Measurements from ENCODE around the gene SIPA1.
A peak's percentile ranks its signal among the peaks of the same experiment; 100 is the strongest.

The SIPA1 gene

DNA sequence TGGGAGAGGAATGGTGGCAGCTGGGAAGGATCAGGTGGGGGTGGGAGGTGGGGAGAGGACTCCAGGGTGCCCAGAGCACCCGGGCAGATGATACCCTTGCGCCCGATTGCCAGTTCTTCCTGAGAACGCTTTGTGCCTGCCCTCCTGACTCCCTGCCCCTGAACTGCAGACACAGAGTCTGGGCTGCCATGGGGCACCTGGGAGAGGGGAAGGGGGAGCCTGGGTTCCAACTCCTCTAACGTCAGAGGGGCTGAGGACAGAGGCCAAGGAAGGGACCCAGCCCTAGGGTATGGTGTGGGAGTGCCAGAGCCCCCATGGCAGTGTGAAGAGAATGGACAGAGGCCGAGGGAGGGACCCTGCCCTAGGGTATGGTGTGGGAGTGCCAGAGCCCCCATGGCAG lies 41.4 kb upstream of the SIPA1 start:
- H3K9me3 ChIP-seq (ENCODE audit: control insufficient read depth, low read length), result no peaks in the 10 kb centered on the region
- peaks cover 13% of the 10 kb centered on the region for H3K4me1 ChIP-seq (ENCODE audit: control insufficient read depth, insufficient read depth, low read length)
- no peak overlapping the region for H3K9ac ChIP-seq (ENCODE audit: low read length)
- no peak overlapping the region for H3K4me3 ChIP-seq (ENCODE audit: low read length)
- peaks cover 18% of the 10 kb centered on the region for H3K36me3 ChIP-seq (ENCODE audit: control insufficient read depth, insufficient read depth, low read length, severe bottlenecking)
- H3K27me3 ChIP-seq (replicated peaks; ENCODE audit: control insufficient read depth, insufficient read depth, low read length), result no peaks in the 10 kb centered on the region
- DNase-seq (ENCODE audit: low read depth), result no peak

DNA sequence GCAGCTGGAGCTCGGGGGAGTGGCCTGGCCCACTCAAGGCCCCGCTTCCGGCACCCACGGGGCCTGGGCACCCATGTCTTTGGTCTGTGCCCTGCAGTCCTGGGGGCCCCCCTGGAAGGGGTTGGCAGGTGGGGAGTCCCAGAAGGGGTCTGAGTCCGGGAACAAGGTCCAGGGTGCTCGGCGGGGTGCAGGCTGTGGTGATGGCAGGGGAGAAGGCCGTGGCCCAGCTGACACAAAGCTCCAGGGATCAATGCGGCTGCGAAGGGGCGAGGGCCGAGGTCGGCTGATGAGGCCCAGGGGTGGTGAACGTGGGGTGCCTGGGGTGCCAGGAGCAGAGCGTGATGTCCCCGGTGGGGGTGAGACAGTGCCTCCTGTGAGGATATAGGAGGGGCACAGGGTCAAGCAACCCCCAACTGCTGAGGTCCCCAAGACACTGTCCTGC lies 39.6 kb upstream of the SIPA1 start:
- no peak for DNase-seq (ENCODE audit: low read depth)
- no peak overlapping the region for H3K9ac ChIP-seq (ENCODE audit: low read length)

GRCh38 chr11:65599216-65599954 lies 38.5 kb upstream of the SIPA1 start:
- Histone ChIP-seq H3K36me3 (ENCODE audit: control insufficient read depth, insufficient read depth, low read length, severe bottlenecking) (peaks cover 32% of the 10 kb centered on the region), H3K27me3 (replicated peaks; ENCODE audit: control insufficient read depth, insufficient read depth, low read length) (no peaks in the 10 kb centered on the region), H3K4me1 (ENCODE audit: control insufficient read depth, insufficient read depth, low read length) (peaks cover 13% of the 10 kb centered on the region), H3K4me3 (ENCODE audit: low read length) (no peak overlapping the region), H3K9ac (ENCODE audit: low read length) (no peak overlapping the region), H3K9me3 (ENCODE audit: control insufficient read depth, low read length) (no peaks in the 10 kb centered on the region)
- no peak for DNase-seq (ENCODE audit: low read depth)

More for the DNA sequence above, 39.6 kb upstream of the SIPA1 start:
- Histone ChIP-seq H3K9me3 (ENCODE audit: control insufficient read depth, low read length) (no peaks in the 10 kb centered on the region), H3K4me3 (ENCODE audit: low read length) (no peak overlapping the region), H3K27me3 (replicated peaks; ENCODE audit: control insufficient read depth, insufficient read depth, low read length) (no peaks in the 10 kb centered on the region), H3K4me1 (ENCODE audit: control insufficient read depth, insufficient read depth, low read length) (peaks cover 13% of the 10 kb centered on the region), H3K36me3 (ENCODE audit: control insufficient read depth, insufficient read depth, low read length, severe bottlenecking) (peaks cover 23% of the 10 kb centered on the region)

- Histone ChIP-seq H3K4me1 (ENCODE audit: control insufficient read depth, insufficient read depth, low read length) (peaks cover 12% of the 10 kb centered on the region), H3K4me3 (ENCODE audit: low read length) (no peak overlapping the region), H3K36me3 (ENCODE audit: control insufficient read depth, insufficient read depth, low read length, severe bottlenecking) (peaks cover 38% of the 10 kb centered on the region), H3K9ac (ENCODE audit: low read length) (no peak overlapping the region), H3K27me3 (replicated peaks; ENCODE audit: control insufficient read depth, insufficient read depth, low read length) (no peaks in the 10 kb centered on the region), H3K9me3 (ENCODE audit: control insufficient read depth, low read length) (no peaks in the 10 kb centered on the region)
- no peak for DNase-seq (ENCODE audit: low read depth)
Measured at GRCh38 chr11:65599955-65600246, 38.0 kb upstream of the SIPA1 start.

DNA sequence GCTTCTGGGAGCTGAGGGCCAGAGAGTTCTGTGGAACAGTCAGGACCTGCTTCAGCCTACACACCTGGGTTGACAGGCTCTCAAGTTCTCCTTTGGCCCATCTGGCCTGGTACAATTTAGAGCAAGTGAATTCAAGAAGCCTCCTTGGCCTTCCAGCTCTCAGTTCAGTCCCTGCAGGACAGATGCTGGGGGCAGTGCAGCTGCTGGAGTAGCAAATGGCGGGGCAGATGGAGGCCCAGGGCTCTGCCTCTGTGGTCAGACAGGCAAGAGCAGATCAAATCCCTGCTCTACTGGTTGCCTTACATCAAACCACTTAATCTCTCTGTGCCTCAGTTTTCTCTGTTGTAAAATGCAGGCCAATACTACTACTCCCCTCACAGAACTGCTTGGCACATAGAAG lies 33.6 kb upstream of the SIPA1 start:
- Histone ChIP-seq H3K27me3 (replicated peaks; ENCODE audit: control insufficient read depth, insufficient read depth, low read length) (no peaks in the 10 kb centered on the region), H3K36me3 (ENCODE audit: control insufficient read depth, insufficient read depth, low read length, severe bottlenecking) (peaks cover 33% of the 10 kb centered on the region), H3K9me3 (ENCODE audit: control insufficient read depth, low read length) (no peaks in the 10 kb centered on the region), H3K9ac (ENCODE audit: low read length) (no peak overlapping the region), H3K4me1 (ENCODE audit: control insufficient read depth, insufficient read depth, low read length) (peaks cover 17% of the 10 kb centered on the region), H3K4me3 (ENCODE audit: low read length) (no peak overlapping the region)
- no peak for DNase-seq (ENCODE audit: low read depth)

GRCh38 chr11:65606876-65607613 lies 30.9 kb upstream of the SIPA1 start:
- H3K4me1 ChIP-seq (ENCODE audit: control insufficient read depth, insufficient read depth, low read length), result peaks cover 39% of the 10 kb centered on the region
- H3K27me3 ChIP-seq (replicated peaks; ENCODE audit: control insufficient read depth, insufficient read depth, low read length), result no peaks in the 10 kb centered on the region
- peak overlapping the region; percentile 69 for H3K4me3 ChIP-seq (ENCODE audit: low read length)
- H3K9me3 ChIP-seq (ENCODE audit: control insufficient read depth, low read length), result no peaks in the 10 kb centered on the region
- peak; percentile 98 for DNase-seq (ENCODE audit: low read depth)
- H3K36me3 ChIP-seq (ENCODE audit: control insufficient read depth, insufficient read depth, low read length, severe bottlenecking), result peaks cover 33% of the 10 kb centered on the region
- H3K9ac ChIP-seq (ENCODE audit: low read length), result no peak overlapping the region

- no peak overlapping the region for H3K9ac ChIP-seq (ENCODE audit: low read length)
- H3K36me3 ChIP-seq (ENCODE audit: control insufficient read depth, insufficient read depth, low read length, severe bottlenecking), result peaks cover 33% of the 10 kb centered on the region
- H3K9me3 ChIP-seq (ENCODE audit: control insufficient read depth, low read length), result no peaks in the 10 kb centered on the region
- peak overlapping the region; percentile 69 for H3K4me3 ChIP-seq (ENCODE audit: low read length)
- H3K4me1 ChIP-seq (ENCODE audit: control insufficient read depth, insufficient read depth, low read length), result peaks cover 47% of the 10 kb centered on the region
- DNase-seq (ENCODE audit: low read depth), result no peak
- no peaks in the 10 kb centered on the region for H3K27me3 ChIP-seq (replicated peaks; ENCODE audit: control insufficient read depth, insufficient read depth, low read length)
Measured at GRCh38 chr11:65607614-65608426, 30.1 kb upstream of the SIPA1 start.

DNA sequence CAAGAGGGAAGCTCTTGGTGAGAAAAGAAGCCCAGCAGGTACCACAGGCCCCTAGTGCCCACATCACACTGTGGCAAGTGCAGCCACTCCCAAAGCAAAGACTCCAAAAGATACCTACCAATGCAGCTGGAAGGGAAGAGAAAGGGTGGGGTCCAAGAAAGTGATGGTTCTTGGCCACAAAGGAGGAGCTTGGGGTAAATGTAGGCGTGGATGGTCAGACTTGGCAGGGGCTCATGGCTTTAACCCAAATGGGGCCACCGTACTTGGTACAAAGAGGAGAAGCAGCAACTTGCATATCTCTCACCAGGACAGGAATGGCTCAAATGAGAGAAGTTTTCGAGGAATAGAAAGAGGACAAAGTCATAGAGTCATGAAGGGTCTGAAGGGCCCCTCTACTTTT lies 28.7 kb upstream of the SIPA1 start:
- H3K9me3 ChIP-seq (ENCODE audit: control insufficient read depth, low read length), result no peaks in the 10 kb centered on the region
- H3K4me3 ChIP-seq (ENCODE audit: low read length), result no peak overlapping the region
- peaks cover 52% of the 10 kb centered on the region for H3K4me1 ChIP-seq (ENCODE audit: control insufficient read depth, insufficient read depth, low read length)
- H3K36me3 ChIP-seq (ENCODE audit: control insufficient read depth, insufficient read depth, low read length, severe bottlenecking), result peaks cover 20% of the 10 kb centered on the region
- DNase-seq (ENCODE audit: low read depth), result no peak
- no peaks in the 10 kb centered on the region for H3K27me3 ChIP-seq (replicated peaks; ENCODE audit: control insufficient read depth, insufficient read depth, low read length)
- H3K9ac ChIP-seq (ENCODE audit: low read length), result peak overlapping the region; percentile 34

GRCh38 chr11:65609665-65610064 lies 28.2 kb upstream of the SIPA1 start:
- no peak for DNase-seq (ENCODE audit: low read depth)
- H3K9me3 ChIP-seq (ENCODE audit: control insufficient read depth, low read length), result no peaks in the 10 kb centered on the region
- no peak overlapping the region for H3K4me3 ChIP-seq (ENCODE audit: low read length)
- peak overlapping the region; percentile 34 for H3K9ac ChIP-seq (ENCODE audit: low read length)
- peaks cover 16% of the 10 kb centered on the region for H3K36me3 ChIP-seq (ENCODE audit: control insufficient read depth, insufficient read depth, low read length, severe bottlenecking)
- no peaks in the 10 kb centered on the region for H3K27me3 ChIP-seq (replicated peaks; ENCODE audit: control insufficient read depth, insufficient read depth, low read length)
- H3K4me1 ChIP-seq (ENCODE audit: control insufficient read depth, insufficient read depth, low read length), result peaks cover 52% of the 10 kb centered on the region

DNA sequence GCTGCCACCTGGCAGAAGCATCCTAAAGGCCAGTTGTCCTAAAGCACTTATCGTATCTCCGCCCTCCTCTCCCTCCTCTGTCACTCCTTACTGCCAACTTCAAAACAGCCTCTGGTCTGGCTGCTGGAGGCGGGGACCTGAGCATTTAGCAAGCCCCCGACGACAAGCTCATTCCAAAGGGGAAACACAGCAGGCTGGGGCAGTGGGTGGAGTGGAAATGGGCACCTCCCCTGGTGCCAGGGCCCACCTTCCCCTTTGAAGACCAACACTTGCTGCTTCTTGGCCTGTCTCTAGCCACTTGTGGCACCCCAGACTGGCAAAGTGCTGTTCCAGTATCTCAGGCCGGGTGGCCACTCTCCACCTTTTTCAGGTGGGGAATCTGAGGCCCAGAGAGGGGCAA lies 27.5 kb upstream of the SIPA1 start:
- Histone ChIP-seq H3K9ac (ENCODE audit: low read length) (peak overlapping the region; percentile 29), H3K36me3 (ENCODE audit: control insufficient read depth, insufficient read depth, low read length, severe bottlenecking) (peaks cover 9% of the 10 kb centered on the region), H3K4me1 (ENCODE audit: control insufficient read depth, insufficient read depth, low read length) (peaks cover 52% of the 10 kb centered on the region), H3K4me3 (ENCODE audit: low read length) (no peak overlapping the region), H3K27me3 (replicated peaks; ENCODE audit: control insufficient read depth, insufficient read depth, low read length) (no peaks in the 10 kb centered on the region), H3K9me3 (ENCODE audit: control insufficient read depth, low read length) (no peaks in the 10 kb centered on the region)
- DNase-seq (ENCODE audit: low read depth), result no peak

Measured in adipocyte (in vitro differentiated cells).